CD14-positive monocyte (primary cell): ENCODE measurements around the gene BET1. TPM values are rescaled to one million over a fixed set of nuclear protein-coding genes. Genes with fewer than 3 reads are reported as not detected.

Source experiments
- DNase-seq, 3 donors: peaks; one replicate each; pipeline ENCODE4 v3.0.0-alpha.2; 2011 to 2022
- H2AFZ ChIP-seq: 2 replicates; pipeline ENCODE4 v1.6.0; 2012; ENCODE audit warnings: mild to moderate bottlenecking, low read depth, low read length, inconsistent platforms; ENCODE audit not compliant: insufficient read depth, poor library complexity, severe bottlenecking
- H3K27ac ChIP-seq, 2 donors: 1 replicate in 1 of 2; 2 replicates in 1 of 2; pipeline ENCODE4 v1.5.1; 2012 to 2013; ENCODE audit warnings: low read length in 2 of 2, control low read depth in 1 of 2, inconsistent platforms in 1 of 2, low read depth in 1 of 2, mild to moderate bottlenecking in 1 of 2
- H3K27me3 ChIP-seq, 2 donors: one replicate each; pipeline versions ENCODE4 v1.6.0 to v1.6.1; 2011 to 2013; ENCODE audit warnings: low read length in 2 of 2; ENCODE audit not compliant: control insufficient read depth in 2 of 2, insufficient read depth in 2 of 2
- H3K36me3 ChIP-seq, 2 donors: replicated peaks in 1 of 2; 1 replicate in 1 of 2; 2 replicates in 1 of 2; pipeline versions ENCODE4 v1.5.1 to v1.6.1; 2012 to 2013; ENCODE audit warnings: low read length in 2 of 2, control low read depth in 1 of 2, inconsistent platforms in 1 of 2, mild to moderate bottlenecking in 1 of 2; ENCODE audit not compliant: insufficient read depth in 2 of 2, control insufficient read depth in 1 of 2
- H3K4me1 ChIP-seq, 2 donors: 1 replicate in 1 of 2; 2 replicates in 1 of 2; pipeline versions ENCODE4 v1.5.1 to v1.6.1; 2012 to 2013; ENCODE audit warnings: low read length in 2 of 2, control low read depth in 1 of 2, inconsistent platforms in 1 of 2, mild to moderate bottlenecking in 1 of 2, moderate library complexity in 1 of 2; ENCODE audit not compliant: insufficient read depth in 2 of 2, control insufficient read depth in 1 of 2
- H3K4me2 ChIP-seq: replicated peaks from 2 replicates; pipeline ENCODE3; 2012; ENCODE audit warnings: low read length, moderate library complexity, mild to moderate bottlenecking; ENCODE audit not compliant: poor library complexity, severe bottlenecking; ENCODE audit errors: extremely low read depth
- H3K4me3 ChIP-seq, 3 experiments: fragments of 200-600 bp in 1 of 3; sonication (generic) in 1 of 3; replicated peaks in 1 of 3; 1 replicate in 2 of 3; 2 replicates in 1 of 3; pipeline ENCODE4 v1.5.1; 2011 to 2013; ENCODE audit warnings: low read length in 3 of 3, mild to moderate bottlenecking in 3 of 3, control low read depth in 2 of 3, low read depth in 2 of 3, inconsistent platforms in 1 of 3, moderate library complexity in 1 of 3
- H3K79me2 ChIP-seq: 2 replicates; pipeline ENCODE4 v1.6.0; 2012; ENCODE audit warnings: mild to moderate bottlenecking, control low read depth, inconsistent platforms, low read length, moderate library complexity; ENCODE audit not compliant: insufficient read depth
- H3K9ac ChIP-seq: 2 replicates; pipeline ENCODE4 v1.6.0; 2017; ENCODE audit warnings: low read length, mild to moderate bottlenecking; ENCODE audit not compliant: insufficient read depth, poor library complexity, severe bottlenecking
- H3K9me3 ChIP-seq, 2 donors: replicated peaks in 1 of 2; 1 replicate in 1 of 2; 2 replicates in 1 of 2; pipeline versions ENCODE4 v1.5.1 to v1.6.1; 2012 to 2013; ENCODE audit warnings: low read length in 2 of 2, control low read depth in 1 of 2; ENCODE audit not compliant: control insufficient read depth in 1 of 2, insufficient read depth in 1 of 2
- H4K20me1 ChIP-seq: 2 replicates; pipeline ENCODE4 v1.6.0; 2012; ENCODE audit warnings: mild to moderate bottlenecking, low read length, control low read depth, moderate library complexity; ENCODE audit not compliant: insufficient read depth
- H3K27ac Mint-ChIP-seq, 7 donors: one replicate each; pipeline ENCODE4 v1.8.0; 2020; ENCODE audit warnings: mild to moderate bottlenecking in 7 of 7, mixed read lengths in 7 of 7, moderate library complexity in 6 of 7, inconsistent platforms in 2 of 7
- H3K27me3 Mint-ChIP-seq, 3 donors: one replicate each; pipeline ENCODE4 v1.8.0; 2021 to 2022; ENCODE audit warnings: low read depth in 3 of 3, mild to moderate bottlenecking in 3 of 3, mixed read lengths in 3 of 3, moderate library complexity in 3 of 3, inconsistent platforms in 1 of 3
- H3K36me3 Mint-ChIP-seq, 2 donors: one replicate each; pipeline ENCODE4 v1.8.0; 2020; ENCODE audit warnings: mixed read lengths in 2 of 2, inconsistent platforms in 1 of 2, mild to moderate bottlenecking in 1 of 2
- H3K4me1 Mint-ChIP-seq: one replicate; pipeline ENCODE4 v1.8.0; 2020; ENCODE audit warnings: mild to moderate bottlenecking, mixed read lengths
- H3K4me3 Mint-ChIP-seq, 2 donors: one replicate each; pipeline ENCODE4 v1.8.0; 2020; ENCODE audit warnings: mild to moderate bottlenecking in 2 of 2, mixed read lengths in 2 of 2, moderate library complexity in 1 of 2
- H3K9me3 Mint-ChIP-seq, 7 donors: one replicate each; pipeline ENCODE4 v1.8.0; 2020 to 2022; ENCODE audit warnings: mixed read lengths in 7 of 7, mild to moderate bottlenecking in 6 of 7, moderate library complexity in 6 of 7, inconsistent platforms in 2 of 7
- CTCF ChIP-seq: fragments of 200-600 bp; IDR thresholded peaks from one replicate; pipeline ENCODE4 v1.8.0; 2022; ENCODE audit warnings: antibody characterized with exemption, mild to moderate bottlenecking
- WGBS: methylation state at CpG from one replicate; pipeline ENCODE4 v1.1.5; 2013; ENCODE audit warnings: missing lambda C conversion rate; ENCODE audit not compliant: insufficient coverage; 5-methylcytosine and 5-hydroxymethylcytosine counted together
- intact Hi-C, 2 donors: fragments of 100-400 bp; cut with micrococcal nuclease; formaldehyde crosslinking; loops; one replicate each; pipeline versions ENCODE4 v1.15.0 to v1.15.1; 2023
- polyA plus RNA-seq, 3 donors: library from polyadenylated mRNA; depleted of rRNA in 1 of 3; unstranded in 2 of 3; stranded (reverse) in 1 of 3; fragments of 300-500 nt in 2 of 3; fragments of >200 nt in 1 of 3; fragmentation: Illumina TruSeq in 2 of 3; gene quantifications; 1 replicate in 2 of 3; 2 replicates in 1 of 3; pipeline ENCODE4 v1.2.3, GENCODE V29; 2012 to 2021

Gene BET1
- polyA plus RNA-seq, 3 donors = 5.4 to 14.1 (median 8.2) TPM

- Mint-ChIP-seq H3K4me3 (no peak overlapping the region), H3K9me3 (no peaks in the 10 kb centered on the region), H3K27me3 (peaks cover 4 to 14% (median 6%) of the 10 kb centered on the region in 3 donors), H3K36me3 (peaks cover 18 to 21% of the 10 kb centered on the region in 2 donors), H3K27ac (no peak overlapping the region), H3K4me1 (peaks cover 25% of the 10 kb centered on the region)
- Histone ChIP-seq H3K4me2 (no peak overlapping the region), H4K20me1 (no peaks in the 10 kb centered on the region), H2AFZ (no peak overlapping the region), H3K4me3 (no peak overlapping the region), H3K9ac (no peak overlapping the region), H3K27ac (no peak overlapping the region), H3K79me2 (peaks cover 34% of the 10 kb centered on the region), H3K4me1 (peaks cover 14 to 21% of the 10 kb centered on the region in 2 donors), H3K36me3 (peaks cover 11 to 20% of the 10 kb centered on the region in 2 donors), H3K9me3 (no peaks in the 10 kb centered on the region), H3K27me3 (peaks cover 10 to 17% of the 10 kb centered on the region in 2 donors)
- TF ChIP-seq CTCF = no peak
- WGBS = no CpG with 5 or more reads among the region's 1 CpG
- intact Hi-C loops = loop anchor here in 1 of 2 donors (10.0 kb wide), 1 partner anchor 63 kb away; no protein-coding TSS in a partner anchor
- DNase-seq = no peak
Measured at GRCh38 chr7:94001396-94001795, 2.8 kb downstream of the BET1 start.

GRCh38 chr7:93997868-93998267 lies 6.3 kb downstream of the BET1 start:
- H3K27me3 Mint-ChIP-seq = no peaks in the 10 kb centered on the region
- Histone ChIP-seq H3K9ac (no peak overlapping the region), H2AFZ (no peak overlapping the region), H3K4me2 (no peak overlapping the region), H3K27ac (no peak overlapping the region), H3K9me3 (no peaks in the 10 kb centered on the region), H3K4me3 (no peak overlapping the region), H3K79me2 (peaks cover 22% of the 10 kb centered on the region), H4K20me1 (no peaks in the 10 kb centered on the region), H3K27me3 (no peaks in the 10 kb centered on the region), H3K4me1 (peaks cover 0 to 3% of the 10 kb centered on the region in 2 donors), H3K36me3 (peaks cover 36 to 50% of the 10 kb centered on the region in 2 donors)
- peaks cover 5% of the 10 kb centered on the region for H3K4me1 Mint-ChIP-seq
- no peak for TF ChIP-seq CTCF
- WGBS = 100% methylated on average over 3 of the region's 3 CpGs
- H3K9me3 Mint-ChIP-seq = no peaks in the 10 kb centered on the region
- no peak for DNase-seq
- intact Hi-C loops = no loop called here
- peaks cover 42 to 46% of the 10 kb centered on the region in 2 donors for H3K36me3 Mint-ChIP-seq
- H3K4me3 Mint-ChIP-seq = no peak overlapping the region
- peak overlapping the region in 2 of 7 donors; percentile 0 to 64 for H3K27ac Mint-ChIP-seq
